GM19372 (cell line): ENCODE measurements around the gene SMIM35.

ENCODE experiments used
- ATAC-seq: cut with Tn5 transposase; IDR thresholded peaks from one replicate; pipeline ENCODE4 v1.9.1; 2021; ENCODE audit warnings: mild to moderate bottlenecking, low read depth, moderate library complexity; ENCODE audit not compliant: unreplicated experiment

The SMIM35 gene

DNA sequence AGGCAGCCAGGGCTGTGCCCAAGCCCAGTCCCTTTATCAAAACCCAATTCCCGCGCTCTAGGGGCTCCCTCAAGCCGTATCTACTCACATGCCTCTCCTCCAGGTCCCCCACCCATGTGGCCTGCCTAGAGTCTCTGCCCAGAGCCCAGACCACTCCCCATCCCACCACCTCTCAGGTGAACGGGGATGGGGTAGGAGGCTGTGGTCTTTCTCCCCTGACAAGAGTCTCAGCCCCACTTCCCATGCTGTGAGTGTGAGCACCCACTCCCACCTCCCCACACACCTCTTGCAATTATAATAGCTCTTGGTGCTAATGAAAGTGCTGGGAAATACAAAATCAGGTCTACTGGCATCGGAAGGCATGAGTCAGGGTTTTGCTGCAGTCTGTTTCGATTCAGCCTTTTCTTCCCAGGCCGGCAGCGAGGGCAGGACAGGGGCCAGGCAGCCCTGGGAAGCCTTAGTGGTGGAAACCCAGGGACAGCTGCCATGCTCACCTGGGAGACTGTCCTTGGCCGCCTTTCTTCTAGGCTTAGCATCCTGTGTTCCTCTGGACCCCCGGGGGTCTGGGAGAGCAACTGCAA is 26.6 kb downstream of the SMIM35 start:
- no peak for ATAC-seq

DNA sequence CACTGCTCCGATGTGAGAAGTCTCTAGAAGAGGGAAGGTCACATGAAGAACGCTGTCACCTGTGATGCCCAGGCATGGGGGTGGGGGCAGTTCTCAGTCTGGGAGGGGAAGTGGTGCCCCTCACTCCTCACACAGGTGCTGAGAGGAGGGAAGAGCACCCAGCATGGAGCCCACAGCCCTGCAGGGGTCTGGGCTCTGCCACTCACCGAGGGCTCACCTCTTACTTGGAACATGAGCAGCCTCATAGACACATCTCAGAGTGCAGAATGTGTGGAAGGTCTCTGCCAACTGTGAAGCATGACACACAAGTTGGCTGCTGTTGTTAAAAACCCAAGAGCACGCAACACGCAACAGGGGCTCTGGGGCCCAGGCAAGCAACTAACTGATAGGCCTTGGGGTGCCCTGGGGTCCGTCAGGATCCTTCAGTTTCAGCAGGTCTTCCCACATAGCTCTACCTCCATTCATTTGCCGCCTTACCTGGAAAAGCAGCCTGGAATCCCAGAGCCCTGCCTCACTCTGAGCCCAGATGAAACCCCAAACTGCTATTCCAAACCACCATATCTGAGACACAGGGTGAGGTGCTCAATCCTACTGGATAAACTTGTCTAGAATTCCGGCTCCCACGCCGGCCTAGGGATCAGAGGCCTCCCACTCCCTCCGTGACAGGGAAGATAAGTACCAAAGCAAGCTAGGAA is 27.4 kb downstream of the SMIM35 start:
- no peak for ATAC-seq

DNA sequence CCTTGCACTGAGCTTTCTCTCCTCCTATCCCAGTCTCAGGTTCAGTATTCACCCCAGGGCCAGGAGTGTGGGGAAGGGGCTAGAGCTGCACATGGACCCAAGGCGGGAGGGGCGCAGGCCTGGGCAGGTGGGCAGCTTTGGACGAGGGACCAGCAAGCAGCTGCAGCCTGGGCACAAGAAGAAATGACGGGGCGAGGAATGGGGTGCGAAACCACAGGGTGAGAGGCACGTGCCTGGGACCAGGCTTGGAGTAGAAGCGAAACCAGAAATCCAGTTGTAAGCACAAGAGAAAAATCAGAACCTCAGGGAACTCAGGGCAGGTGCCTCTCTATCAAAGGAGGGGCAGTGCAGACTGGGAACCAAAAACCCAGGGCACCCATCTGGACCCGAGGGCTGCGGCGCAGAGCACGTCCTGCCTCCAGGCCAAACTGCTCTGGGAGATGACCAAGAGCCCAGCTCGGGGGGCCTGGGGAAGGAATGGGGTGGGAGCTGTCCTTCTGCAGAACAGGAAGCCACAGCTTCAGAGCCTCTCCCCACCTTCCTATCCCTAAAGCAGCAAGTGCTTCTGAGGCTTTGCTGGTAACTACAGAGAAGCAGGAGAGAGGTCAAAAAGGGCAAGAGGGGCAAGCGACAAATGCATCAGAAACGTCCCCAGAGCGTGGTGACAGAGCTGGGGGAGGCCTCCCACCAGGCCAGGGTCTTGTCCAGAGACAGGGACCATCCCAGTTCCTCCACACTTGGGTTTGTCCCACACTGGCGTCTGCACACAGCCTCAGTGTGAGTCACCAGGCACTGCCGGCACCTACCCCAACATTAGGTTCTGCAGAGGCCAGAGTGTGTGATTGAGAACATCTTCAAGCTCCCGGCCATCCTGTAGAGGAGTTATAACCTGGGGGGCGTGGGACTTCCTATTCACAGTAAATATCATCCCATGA is 28.2 kb downstream of the SMIM35 start:
- ATAC-seq: no peak

DNA sequence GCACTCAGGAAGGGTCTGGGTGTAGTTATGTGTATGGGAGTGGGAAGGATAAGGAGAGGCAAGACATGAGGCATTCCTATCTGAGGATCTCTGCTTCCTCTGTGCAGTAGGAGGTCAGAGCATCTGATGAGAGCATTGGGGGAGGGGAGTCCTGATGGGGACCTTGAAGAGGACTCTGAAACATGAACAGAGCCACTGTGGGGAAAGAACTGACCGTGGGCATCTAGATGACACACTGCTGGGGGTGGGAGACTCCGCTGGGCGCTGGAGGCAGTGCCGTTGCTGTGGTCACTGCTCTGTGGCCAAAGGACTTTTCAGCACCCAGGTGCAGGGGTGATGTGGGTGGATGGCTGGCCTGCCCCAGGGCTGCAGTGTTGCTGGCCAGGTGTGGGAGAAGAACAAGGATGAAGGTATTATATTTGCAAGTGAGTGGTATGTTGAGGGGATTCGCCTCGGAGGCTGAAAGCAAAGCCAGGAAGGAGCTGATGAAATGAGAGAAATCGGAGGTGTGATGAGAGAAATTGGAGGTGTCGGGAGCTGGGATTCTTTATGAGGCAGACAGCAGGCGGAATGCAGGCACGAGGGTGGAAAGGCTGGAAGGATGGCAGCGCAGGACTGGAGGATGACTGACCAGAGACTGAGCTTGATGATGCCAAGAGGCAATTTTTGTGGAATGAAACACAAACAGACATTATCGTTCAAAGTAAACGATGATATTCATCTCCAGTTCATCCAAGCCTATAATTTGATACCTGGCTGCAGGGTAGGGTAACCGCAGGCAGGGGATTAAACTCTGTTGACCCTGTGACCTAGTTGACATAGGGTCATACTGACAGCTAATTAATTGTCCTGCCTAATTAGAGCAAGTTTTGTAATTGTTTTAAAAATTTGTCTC is 29.3 kb downstream of the SMIM35 start:
- no peak for ATAC-seq

DNA sequence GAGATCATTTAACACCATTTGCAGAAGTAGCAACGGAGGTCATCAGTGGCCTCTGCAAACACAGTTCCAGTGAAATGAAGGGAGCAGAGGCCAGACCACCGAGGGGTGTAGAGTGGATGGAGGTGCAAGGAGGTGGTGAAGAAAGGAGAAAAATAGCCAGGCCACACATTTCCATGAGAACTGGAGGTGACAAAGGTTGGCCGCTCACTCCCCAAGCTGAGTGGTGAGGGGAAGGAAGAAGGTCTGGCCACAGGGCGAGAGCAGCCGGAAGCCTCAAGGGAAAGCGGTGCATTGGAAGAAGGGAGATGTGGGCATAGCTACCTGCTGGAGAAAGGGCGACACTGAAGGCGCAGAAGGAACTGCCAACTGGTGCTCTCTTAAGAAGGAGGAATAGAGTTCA is 30.0 kb downstream of the SMIM35 start:
- no peak for ATAC-seq

DNA sequence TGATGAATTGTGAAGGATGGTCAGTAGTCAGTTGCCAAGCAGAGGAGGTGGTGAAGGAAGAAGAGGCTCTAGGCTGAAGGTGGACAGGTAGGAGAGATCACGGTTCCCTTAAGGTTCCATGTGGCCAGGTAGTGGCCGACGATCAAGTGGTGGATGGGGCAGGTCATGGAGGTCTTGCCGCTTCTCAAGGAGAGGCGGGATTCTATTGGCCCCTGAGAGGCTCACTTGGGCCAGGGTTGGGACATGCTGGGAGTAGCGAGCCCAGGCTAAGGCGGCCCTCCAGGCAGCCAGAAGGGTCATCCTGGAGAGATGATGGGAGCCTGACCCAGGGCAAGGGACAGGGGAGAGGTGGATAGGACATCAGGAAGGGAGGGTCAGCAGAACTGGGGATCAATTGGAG is 30.8 kb downstream of the SMIM35 start:
- no peak for ATAC-seq

DNA sequence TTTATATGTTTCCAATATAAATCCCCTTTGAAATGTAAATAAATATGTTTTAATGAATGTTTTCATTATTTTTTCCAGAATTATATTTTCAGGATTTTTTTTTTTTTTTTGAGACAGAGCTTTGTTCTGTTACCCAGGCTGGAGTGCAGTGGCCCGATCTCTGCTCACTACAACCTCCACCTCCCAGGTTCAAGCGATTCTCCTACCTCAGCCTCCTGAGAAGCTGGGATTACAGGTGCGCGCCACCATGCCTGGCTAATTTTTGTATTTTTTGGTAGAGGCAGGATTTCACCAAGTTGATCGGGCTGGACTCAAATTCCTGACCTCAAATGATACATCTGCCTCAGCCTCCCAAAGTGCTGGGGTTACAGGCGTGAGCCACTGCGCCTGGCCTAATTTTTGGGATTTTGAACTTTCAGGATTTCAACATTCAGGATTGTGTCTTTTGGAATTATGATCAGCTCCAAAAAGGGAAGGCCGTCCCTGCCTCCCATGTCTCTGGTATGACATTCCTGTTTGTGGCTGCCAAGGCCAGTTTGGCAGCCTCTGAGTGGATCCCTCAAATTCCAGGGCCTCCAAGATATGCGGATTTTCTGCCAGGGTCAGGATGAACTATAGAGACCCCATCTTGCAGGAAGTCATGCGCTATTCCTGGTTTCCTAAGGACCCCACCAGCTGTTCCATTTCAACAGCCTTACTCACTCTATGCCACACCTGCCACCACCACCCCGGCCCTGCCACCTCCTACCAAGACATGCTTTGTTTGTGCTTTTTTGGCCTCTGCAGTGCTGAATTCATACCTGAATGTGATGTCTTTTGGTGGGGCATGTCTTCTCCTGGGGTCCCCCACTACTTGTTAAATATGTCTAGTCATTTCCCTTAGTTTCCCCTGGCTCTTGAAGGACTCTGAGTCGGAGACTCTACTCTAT is 31.8 kb downstream of the SMIM35 start:
- ATAC-seq: no peak

DNA sequence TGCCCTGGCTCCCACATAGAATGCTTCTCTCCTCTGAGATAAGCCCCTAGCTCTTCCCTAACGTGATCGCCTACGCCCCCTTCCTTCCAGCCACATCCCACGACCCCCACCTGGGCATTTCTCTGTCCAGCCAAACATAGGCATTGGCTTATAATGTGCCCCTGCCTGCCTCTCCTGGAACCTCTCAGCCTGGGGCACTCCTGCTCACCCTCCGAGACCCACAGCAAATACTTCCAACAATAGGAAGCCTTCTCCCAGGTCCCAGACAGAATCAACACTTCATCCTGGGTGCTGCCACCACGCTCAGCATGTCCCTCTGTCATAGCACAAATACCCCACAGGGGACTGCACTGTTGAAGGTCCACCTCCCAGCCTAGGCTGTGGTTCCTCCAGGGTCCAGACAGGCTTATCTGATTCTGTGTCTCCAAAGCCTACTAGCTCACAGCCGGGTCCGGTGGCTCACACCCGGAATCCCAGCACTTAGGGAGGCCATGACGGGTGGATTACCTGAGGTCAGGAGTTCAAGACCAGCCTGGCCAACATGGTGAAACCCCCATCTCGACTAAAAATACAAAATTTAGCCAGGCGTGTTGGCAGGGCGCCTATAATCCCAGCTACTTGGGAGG is 34.1 kb downstream of the SMIM35 start:
- ATAC-seq: no peak

DNA sequence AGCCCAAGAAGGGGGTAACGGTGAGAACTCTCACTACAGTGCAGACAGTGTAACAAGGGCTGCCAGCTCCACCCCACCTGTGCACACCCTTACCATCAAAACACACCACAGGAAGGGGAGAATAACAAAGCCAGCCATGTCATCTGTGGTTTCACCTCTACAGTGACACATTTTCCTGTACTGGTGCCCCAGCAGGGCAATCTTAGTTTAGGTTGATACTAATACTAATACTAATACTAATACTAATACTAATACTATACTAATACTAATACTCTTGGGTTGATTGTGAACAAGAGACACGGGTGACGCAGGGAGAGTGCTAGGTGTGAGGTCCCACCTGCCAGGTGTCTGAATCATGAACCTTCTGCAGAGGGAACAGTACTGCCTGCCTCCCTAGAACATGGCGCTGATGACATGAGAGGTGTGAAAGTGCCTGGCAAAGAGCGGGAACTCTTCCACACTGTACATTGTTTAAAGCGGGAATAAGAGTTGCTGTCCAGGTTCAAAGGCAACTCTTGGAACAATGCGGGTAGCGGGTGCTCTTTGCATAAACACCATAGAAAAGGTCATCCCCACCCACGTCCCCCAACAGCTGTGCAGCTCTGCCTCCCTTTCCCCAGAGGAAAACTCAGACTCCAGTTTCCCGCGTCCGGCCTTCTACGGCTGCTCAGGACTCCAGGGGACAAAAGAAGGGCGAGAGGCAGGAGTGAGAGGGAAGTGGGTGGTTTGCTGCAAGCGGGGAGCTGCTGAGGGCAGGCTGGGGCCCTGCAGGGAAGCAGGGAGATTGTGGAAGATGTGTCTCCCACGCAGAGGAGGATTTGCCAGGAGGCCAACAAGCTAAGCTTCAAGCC is 34.9 kb downstream of the SMIM35 start:
- ATAC-seq: no peak

DNA sequence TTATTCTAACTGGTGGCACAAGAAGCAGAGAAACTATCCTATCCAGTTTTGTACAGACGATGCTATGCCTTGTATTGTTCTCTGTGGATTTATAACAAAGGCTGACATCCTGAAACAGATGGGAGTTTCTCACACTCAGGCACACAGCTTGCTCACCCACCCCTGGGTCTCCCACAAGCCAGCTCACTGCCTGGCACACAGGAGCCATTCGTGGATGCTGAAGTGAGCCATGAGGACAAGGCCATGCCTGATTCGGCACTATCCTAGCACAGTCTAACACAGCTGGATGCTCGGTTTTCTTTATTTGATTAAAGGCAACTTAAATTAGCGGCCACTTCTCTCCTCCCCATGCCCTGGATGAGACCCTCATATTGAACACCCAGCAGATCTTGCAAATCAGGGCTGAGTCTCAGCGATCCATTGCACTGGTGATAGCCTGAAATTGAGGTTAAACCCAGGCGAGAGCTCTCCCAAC is 35.6 kb downstream of the SMIM35 start:
- no peak for ATAC-seq

DNA sequence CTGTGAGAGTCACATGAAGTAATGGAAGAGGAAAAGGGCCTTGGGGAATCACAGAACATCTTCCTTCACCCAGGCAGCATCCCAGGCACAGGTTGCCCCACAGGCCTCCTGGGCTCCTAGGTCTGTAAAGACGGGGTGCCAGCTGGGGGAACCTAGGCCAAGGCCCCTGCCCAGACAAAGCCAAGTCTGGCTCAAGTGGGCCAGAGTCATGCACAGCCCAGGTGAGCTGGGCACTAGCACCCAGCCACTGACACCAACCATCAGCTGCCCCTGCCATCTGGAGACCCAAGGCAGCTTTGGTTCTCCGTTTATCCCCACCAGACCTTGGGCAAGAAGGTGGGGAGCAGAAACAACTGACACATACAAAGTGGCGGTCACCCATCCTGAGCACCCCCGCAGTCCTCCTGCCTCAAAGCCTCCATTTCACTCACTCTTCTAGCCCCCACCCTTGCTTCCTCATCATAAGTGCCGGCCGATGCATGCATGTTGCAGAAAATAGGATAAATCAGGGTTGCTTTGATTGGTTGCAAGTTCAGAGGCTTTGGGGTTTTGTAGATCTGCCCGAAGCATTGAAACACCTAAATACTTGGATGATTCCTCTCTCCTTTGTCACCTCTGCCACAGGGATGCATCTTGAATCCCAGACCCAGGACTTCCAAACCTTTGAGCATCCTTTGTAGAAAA is 36.4 kb downstream of the SMIM35 start:
- ATAC-seq: no peak

DNA sequence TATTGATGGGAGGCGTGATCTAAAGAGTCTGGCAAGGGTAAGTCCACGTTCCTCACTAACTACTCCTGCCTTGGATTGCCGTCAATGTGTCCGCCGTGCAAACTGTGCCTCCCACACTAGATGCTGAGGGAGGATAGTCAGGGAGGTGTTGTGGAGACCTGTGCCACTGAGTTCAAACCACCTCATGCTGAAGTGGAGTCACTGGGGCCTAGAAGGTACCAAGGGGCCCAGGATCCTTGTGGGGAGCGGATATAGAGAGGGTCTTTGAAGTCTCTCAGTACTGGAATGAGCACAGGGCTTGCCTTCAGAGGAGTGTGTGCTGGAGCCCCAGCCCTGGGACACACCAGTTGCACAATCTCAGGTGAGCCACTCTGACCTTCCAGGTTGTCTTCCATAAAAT is 37.0 kb downstream of the SMIM35 start:
- ATAC-seq: no peak

DNA sequence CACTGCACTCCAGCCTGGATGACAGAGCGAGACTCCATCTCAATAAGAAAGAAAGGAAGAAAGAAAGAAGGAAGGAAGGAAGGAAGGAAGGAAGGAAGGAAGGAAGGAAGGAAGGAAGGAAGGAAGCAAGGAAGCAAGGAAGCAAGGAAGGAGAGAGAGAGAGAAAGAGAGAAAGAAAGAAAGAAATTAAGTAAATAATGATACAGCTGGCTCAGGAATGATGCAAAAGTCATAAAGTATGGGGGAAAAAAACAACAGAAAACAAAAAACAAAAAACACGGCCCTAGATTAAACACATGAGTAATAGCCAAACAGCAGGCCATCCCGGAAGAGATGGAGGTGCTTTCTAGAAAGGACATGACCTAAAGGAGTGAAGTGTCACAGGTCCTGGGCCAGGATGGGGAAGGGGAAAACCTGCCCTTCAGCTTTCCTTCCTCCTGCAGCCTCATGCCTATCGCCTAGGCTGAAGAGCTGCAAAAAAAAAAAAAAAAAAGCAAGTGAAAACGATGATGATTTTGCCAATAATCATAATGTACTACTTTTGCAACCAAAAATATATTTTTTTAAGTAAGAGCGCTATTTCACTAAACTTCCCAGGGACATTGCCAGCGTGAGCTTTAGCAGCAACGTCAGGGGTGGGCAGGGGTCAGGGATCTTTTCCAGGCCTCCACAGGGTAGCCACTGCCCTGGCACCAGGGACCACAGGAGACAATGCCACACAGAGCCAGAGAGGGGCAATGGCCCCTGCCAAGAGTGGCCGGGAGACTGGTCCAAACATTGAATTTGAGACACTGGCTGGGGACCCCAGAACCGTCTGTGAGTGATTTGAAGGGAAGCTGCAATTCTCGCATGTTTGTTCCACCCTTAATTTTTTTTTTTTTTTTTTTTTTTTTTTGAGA is 38.0 kb downstream of the SMIM35 start:
- ATAC-seq: no peak

DNA sequence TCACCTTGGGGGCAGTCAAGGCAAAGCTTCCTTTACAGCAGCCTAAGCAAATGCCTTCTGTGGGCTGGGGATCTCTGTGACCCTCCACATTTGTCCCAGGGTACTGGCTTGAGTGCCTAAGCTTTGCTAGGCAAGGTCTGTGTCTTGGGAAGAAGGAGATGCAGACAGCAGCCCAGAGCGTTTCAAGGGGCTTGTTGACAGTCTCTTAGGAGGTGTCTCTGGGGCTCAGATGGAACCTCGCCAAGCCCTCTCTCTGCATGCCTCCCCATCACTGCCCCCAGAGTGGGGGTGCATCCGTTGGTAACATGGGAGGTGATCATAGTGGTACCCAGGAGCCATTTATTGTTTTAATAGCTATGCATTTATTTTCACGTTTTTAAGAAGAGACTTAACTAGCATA is 39.0 kb downstream of the SMIM35 start:
- ATAC-seq: no peak

DNA sequence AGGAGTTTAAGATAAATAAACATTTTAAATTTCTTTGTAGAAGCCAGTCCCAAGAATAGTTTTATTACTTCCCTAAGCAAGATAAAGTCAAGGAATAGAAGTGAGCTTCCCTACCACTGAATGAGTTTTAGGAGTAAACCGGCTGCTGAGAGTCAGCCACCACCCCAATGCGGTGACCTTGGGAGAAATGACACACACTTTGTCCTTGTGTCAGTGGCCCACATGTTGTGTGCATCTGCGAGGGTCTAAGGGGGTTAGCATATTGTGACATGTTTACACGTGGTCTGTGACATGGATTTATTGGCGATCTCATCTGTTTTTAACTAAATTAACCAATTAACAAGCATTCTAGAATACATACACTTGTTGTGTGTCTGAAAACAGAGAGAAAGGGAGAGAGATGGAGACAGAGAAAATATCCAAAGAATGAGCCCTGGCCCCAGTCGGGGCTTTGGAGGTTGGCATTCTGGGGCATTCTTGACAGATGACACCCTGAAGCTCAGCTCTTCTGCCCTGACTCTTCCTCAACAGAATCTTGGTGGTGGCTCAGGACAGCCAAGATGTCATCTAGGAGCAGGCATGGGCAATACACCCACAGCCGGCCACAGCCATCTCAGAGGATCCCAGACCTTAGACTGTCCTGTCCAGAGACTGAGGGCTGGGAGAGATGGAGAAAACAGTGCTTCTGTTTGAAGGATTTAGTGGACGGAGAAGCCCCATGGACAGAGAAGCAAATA is 39.6 kb downstream of the SMIM35 start:
- ATAC-seq: no peak
